PC-9 (cell line): ENCODE measurements around the gene GABRG3. TPM values are rescaled to one million over a fixed set of nuclear protein-coding genes. Genes with fewer than 3 reads are reported as not detected.

Experiments
- BruUV-seq: library from RNA; stranded (reverse); fragments of 400-500 nt; replicated peaks from 2 replicates; lab custom pipeline; 2021; lab: Mats Ljungman, UMichigan
- CTCF ChIA-PET: fragments of 300-600 bp; sonication (Branson Sonifier 250); formaldehyde crosslinking; loops from one replicate; lab custom pipeline; 2022; ENCODE audit warnings: antibody characterized with exemption; lab: Charles Lee
- POLR2A ChIA-PET: fragments of 300-600 bp; sonication (Branson Sonifier 250); formaldehyde crosslinking; loops from one replicate; lab custom pipeline; 2022; ENCODE audit warnings: antibody characterized with exemption; ENCODE audit not compliant: unreplicated experiment; lab: Charles Lee
- DNase-seq, 2 experiments: peaks; one replicate each; pipeline versions ENCODE4 v3.0.0 to v3.0.0-alpha.2; 2015 to 2022; ENCODE audit warnings: mixed read lengths in 1 of 2
- H2AFZ ChIP-seq: fragments of 200-600 bp; sonication (generic); 2 replicates; pipeline ENCODE4 v1.8.1; 2017; ENCODE audit warnings: antibody characterized with exemption
- H3F3A ChIP-seq: fragments of 200-600 bp; sonication (generic); 2 replicates; pipeline ENCODE4 v1.8.1; 2017; ENCODE audit warnings: antibody characterized with exemption, mild to moderate bottlenecking, low read depth; ENCODE audit not compliant: insufficient read depth
- H3K27ac ChIP-seq: fragments of 200-600 bp; sonication (generic); 2 replicates; pipeline ENCODE4 v1.6.1; 2016; ENCODE audit warnings: mixed run types
- H3K27me3 ChIP-seq: fragments of 200-600 bp; sonication (generic); 2 replicates; pipeline ENCODE4 v1.6.1; 2016; ENCODE audit warnings: low read depth, mixed run types; ENCODE audit not compliant: insufficient read depth
- H3K36me3 ChIP-seq: fragments of 200-600 bp; sonication (generic); 2 replicates; pipeline ENCODE4 v1.6.1; 2016; ENCODE audit warnings: low read depth, mixed run types
- H3K4me1 ChIP-seq: fragments of 200-600 bp; sonication (generic); replicated peaks from 2 replicates; pipeline ENCODE4 v1.6.1; 2016; ENCODE audit warnings: mixed run types; ENCODE audit not compliant: insufficient read depth
- H3K4me2 ChIP-seq: fragments of 200-600 bp; sonication (generic); 2 replicates; pipeline ENCODE4 v1.6.1; 2017; ENCODE audit warnings: mixed run types
- H3K4me3 ChIP-seq: fragments of 200-600 bp; sonication (generic); 2 replicates; pipeline ENCODE4 v1.6.1; 2016; ENCODE audit warnings: mixed run types
- H3K79me2 ChIP-seq: fragments of 200-600 bp; sonication (generic); 2 replicates; pipeline ENCODE4 v1.6.1; 2017; ENCODE audit warnings: low read depth, mixed run types
- H3K9me2 ChIP-seq: fragments of 200-600 bp; sonication (generic); 2 replicates; pipeline ENCODE4 v1.8.1; 2017; ENCODE audit warnings: mild to moderate bottlenecking; ENCODE audit not compliant: insufficient read depth
- H3K9me3 ChIP-seq: fragments of 200-600 bp; sonication (generic); 2 replicates; pipeline ENCODE4 v1.8.1; 2016; ENCODE audit warnings: low read depth; ENCODE audit not compliant: insufficient read depth
- H4K20me1 ChIP-seq: fragments of 200-600 bp; sonication (generic); 2 replicates; pipeline ENCODE4 v1.8.1; 2017; ENCODE audit not compliant: insufficient read depth
- CTCF ChIP-seq: fragments of 200-600 bp; sonication (generic); conservative IDR thresholded peaks from 2 replicates; pipeline ENCODE4 v1.6.1; 2017; ENCODE audit warnings: mixed run types, antibody characterized with exemption, mild to moderate bottlenecking, moderate library complexity
- EZH2 ChIP-seq: fragments of 200-600 bp; sonication (generic); IDR thresholded peaks from 2 replicates; pipeline ENCODE4 v1.8.0; 2017; ENCODE audit warnings: antibody characterized with exemption, low read depth
- intact Hi-C: fragments of 100-400 bp; cut with micrococcal nuclease; formaldehyde crosslinking; loops from one replicate; pipeline ENCODE4 v1.10.0; 2022; ENCODE audit not compliant: unreplicated experiment
- total RNA-seq: library from RNA; stranded (reverse); gene quantifications from 2 replicates; pipeline ENCODE4 v1.2.3, GENCODE V29; 2021

The GABRG3 gene
- total RNA-seq, 1 experiment from 2014 or later = not detected

DNA sequence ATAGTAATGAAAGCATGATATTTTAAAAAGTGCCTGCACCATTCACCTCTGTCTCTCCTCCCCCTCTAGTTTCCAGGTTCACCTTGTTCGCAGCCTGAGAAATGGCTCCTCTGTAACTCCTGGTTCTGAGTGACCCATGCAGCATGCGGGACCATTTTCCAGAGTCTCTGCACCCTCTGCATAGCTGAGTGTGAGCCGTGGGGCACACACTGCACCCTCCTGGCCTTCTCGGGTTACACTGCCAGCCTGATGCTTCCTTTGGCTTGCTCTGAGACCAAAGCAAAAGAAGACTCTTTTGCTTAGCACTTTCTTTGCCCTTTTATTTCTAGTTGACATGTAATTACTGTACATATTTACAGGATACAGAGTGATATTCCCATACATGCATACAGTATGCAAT lies 287.3 kb downstream of the GABRG3 start:
- CTCF ChIA-PET = no interaction called here
- Histone ChIP-seq H3K4me3 (no peak overlapping the region), H3K27ac (no peak overlapping the region), H3F3A (no peaks in the 10 kb centered on the region), H2AFZ (no peak overlapping the region), H3K9me2 (no peaks in the 10 kb centered on the region), H3K4me1 (no peaks in the 10 kb centered on the region), H3K79me2 (no peaks in the 10 kb centered on the region), H3K27me3 (peaks cover 19% of the 10 kb centered on the region), H3K36me3 (no peaks in the 10 kb centered on the region), H3K9me3 (no peaks in the 10 kb centered on the region), H3K4me2 (no peak overlapping the region), H4K20me1 (no peaks in the 10 kb centered on the region)
- TF ChIP-seq CTCF = no peak
- TF ChIP-seq EZH2 = no peak
- no TSS peak for BruUV-seq
- intact Hi-C loops = no loop called here
- DNase-seq = no peak
- POLR2A ChIA-PET = no interaction called here

DNA sequence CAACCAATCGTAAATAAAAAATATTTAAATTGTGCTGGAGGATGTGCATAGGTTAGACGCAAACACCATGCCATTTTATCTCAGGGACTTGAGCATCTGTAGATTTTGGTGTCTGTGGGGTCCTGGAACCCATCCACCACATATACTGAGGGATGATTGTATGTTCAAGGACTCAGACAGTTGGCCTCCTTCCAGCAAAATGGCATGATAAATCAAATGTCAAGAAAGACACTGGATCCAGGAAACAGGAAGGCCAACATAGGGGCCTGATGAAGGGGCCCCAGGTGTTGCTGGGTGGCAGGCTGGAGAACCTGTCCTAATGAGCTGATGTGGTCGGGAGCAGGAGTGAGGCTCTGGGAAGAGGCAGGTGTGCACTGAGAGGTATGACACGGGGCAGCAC lies 289.5 kb downstream of the GABRG3 start:
- Histone ChIP-seq H3K9me3 (no peaks in the 10 kb centered on the region), H3K9me2 (no peaks in the 10 kb centered on the region), H3K4me3 (no peak overlapping the region), H3K79me2 (no peaks in the 10 kb centered on the region), H3K4me2 (no peak overlapping the region), H3K27ac (no peak overlapping the region), H4K20me1 (no peaks in the 10 kb centered on the region), H3F3A (no peaks in the 10 kb centered on the region), H3K27me3 (0 out of 2 replicates have a peak, but pooled peaks cover 4% of the 10 kb centered on the region), H2AFZ (no peak overlapping the region), H3K4me1 (no peaks in the 10 kb centered on the region), H3K36me3 (no peaks in the 10 kb centered on the region)
- intact Hi-C loops = no loop called here
- no TSS peak for BruUV-seq
- POLR2A ChIA-PET = no interaction called here
- DNase-seq = no peak
- TF ChIP-seq EZH2 = no peak
- no peak for TF ChIP-seq CTCF
- CTCF ChIA-PET = no interaction called here

GRCh38 chr15:27268923-27269322 lies 297.9 kb downstream of the GABRG3 start:
- Histone ChIP-seq H3K9me3 (no peaks in the 10 kb centered on the region), H2AFZ (no peak overlapping the region), H3K4me1 (no peaks in the 10 kb centered on the region), H4K20me1 (no peaks in the 10 kb centered on the region), H3K27ac (no peak overlapping the region), H3K4me3 (no peak overlapping the region), H3K27me3 (no peaks in the 10 kb centered on the region), H3K4me2 (no peak overlapping the region), H3K79me2 (no peaks in the 10 kb centered on the region), H3K9me2 (no peaks in the 10 kb centered on the region), H3K36me3 (no peaks in the 10 kb centered on the region), H3F3A (no peaks in the 10 kb centered on the region)
- no peak for DNase-seq
- no TSS peak for BruUV-seq
- intact Hi-C loops = no loop called here
- ChIA-PET POLR2A (no interaction called here), CTCF (no interaction called here)
- no peak for TF ChIP-seq EZH2

DNA sequence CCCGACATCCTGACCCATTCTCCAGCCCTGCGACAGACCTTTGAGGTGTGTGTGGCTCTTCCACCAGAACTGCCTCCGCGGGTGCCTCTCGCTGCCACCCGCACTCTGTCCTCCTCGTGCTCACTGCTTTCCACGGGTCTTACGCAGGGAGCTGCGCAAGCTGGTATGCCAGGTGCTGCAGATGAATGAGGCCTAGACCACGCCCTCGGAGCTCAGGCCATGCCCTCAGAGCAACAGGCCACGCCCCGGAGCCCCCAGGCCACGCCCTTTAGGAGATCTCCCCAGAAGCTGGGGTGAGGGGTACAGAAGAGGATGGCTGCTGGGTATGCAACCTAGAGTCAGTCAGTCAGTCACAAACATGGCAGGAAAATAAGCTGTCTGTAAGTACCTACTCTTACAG lies 300.3 kb downstream of the GABRG3 start:
- CTCF ChIA-PET = no interaction called here
- no peak overlapping the region for H3K4me2 ChIP-seq
- POLR2A ChIA-PET = no interaction called here
- H3K9me3 ChIP-seq = no peaks in the 10 kb centered on the region
- H3K27ac ChIP-seq = no peak overlapping the region
- H3K9me2 ChIP-seq = no peaks in the 10 kb centered on the region
- no peaks in the 10 kb centered on the region for H3K27me3 ChIP-seq
- H3K79me2 ChIP-seq = no peaks in the 10 kb centered on the region
- H3K4me3 ChIP-seq = no peak overlapping the region
- no TSS peak for BruUV-seq
- no peaks in the 10 kb centered on the region for H3K4me1 ChIP-seq
- TF ChIP-seq EZH2 (no peak), CTCF (no peak)
- no peaks in the 10 kb centered on the region for H4K20me1 ChIP-seq
- H3K36me3 ChIP-seq = no peaks in the 10 kb centered on the region
- H2AFZ ChIP-seq = no peak overlapping the region
- no peaks in the 10 kb centered on the region for H3F3A ChIP-seq
- intact Hi-C loops = no loop called here
- no peak for DNase-seq
